A549 (cell line): Measurements from ENCODE around the gene CFAP65.

Experiments
- CEBPB ChIP-seq, 2 experiments: fragments of >200 bp in 1 of 2; sonication (Bioruptor Twin) in 1 of 2; formaldehyde crosslinking in 1 of 2; IDR thresholded peaks; 2 replicates each; pipeline ENCODE4 v1.6.1; 2012 to 2016
- CHD2 ChIP-seq: fragments of 150-350 bp; IDR thresholded peaks from 2 replicates; pipeline ENCODE4 v1.6.1; 2014; ENCODE audit warnings: low read length; ENCODE audit not compliant: partially characterized antibody
- CTCF ChIP-seq: fragments of >200 bp; sonication (Bioruptor Twin); formaldehyde crosslinking; IDR thresholded peaks from 3 replicates; pipeline ENCODE4 v1.5.1; 2016
- HDAC2 ChIP-seq: fragments of 200-600 bp; sonication (generic); IDR thresholded peaks from 2 replicates; pipeline ENCODE4 v1.6.1; 2016
- MAX ChIP-seq: IDR thresholded peaks from 2 replicates; pipeline ENCODE4 v1.6.1; 2012
- MYC ChIP-seq: IDR thresholded peaks from 2 replicates; pipeline ENCODE4 v1.6.1; 2012; ENCODE audit warnings: mild to moderate bottlenecking, inconsistent platforms, low read length, improper control_type of control experiment, borderline replicate concordance
- NFE2L2 ChIP-seq: fragments of 150-350 bp; conservative IDR thresholded peaks from 2 replicates; pipeline ENCODE4 v1.6.1; 2014; ENCODE audit warnings: low read length
- RCOR1 ChIP-seq: fragments of 150-350 bp; IDR thresholded peaks from 2 replicates; pipeline ENCODE4 v1.6.1; 2014; ENCODE audit warnings: antibody characterized with exemption, low read length, low read depth
- RFX5 ChIP-seq: fragments of 450-650 bp; IDR thresholded peaks from 2 replicates; pipeline ENCODE4 v1.7.1; 2014; ENCODE audit warnings: antibody characterized with exemption, mild to moderate bottlenecking, moderate library complexity
- USF2 ChIP-seq: fragments of 450-650 bp; IDR thresholded peaks from 2 replicates; pipeline ENCODE4 v1.6.1; 2014; ENCODE audit warnings: antibody characterized with exemption

GRCh38 chr2:219003979-219004378 is 37.3 kb downstream of the CFAP65 start:
- TF ChIP-seq NFE2L2 = no peak
- no peak for TF ChIP-seq CHD2
- no peak for TF ChIP-seq CTCF
- no peak for TF ChIP-seq RCOR1
- no peak for TF ChIP-seq HDAC2
- no peak for TF ChIP-seq MYC
- TF ChIP-seq MAX = no peak
- TF ChIP-seq CEBPB (IDR thresholded peaks at IDR 0.05) = no peak
- TF ChIP-seq RFX5 = no peak
- TF ChIP-seq USF2 = no peak
